Breast epithelium (tissue), 4 donors: ENCODE measurements around the gene RTEL1. TPM values are rescaled to one million over a fixed set of nuclear protein-coding genes. Genes with fewer than 3 reads are reported as not detected.

Experiments
- DNase-seq, 2 donors: peaks; one replicate each; pipeline ENCODE4 v3.0.0-alpha.2; 2019; ENCODE audit warnings: low spot score in 2 of 2
- H3K27ac ChIP-seq, 2 donors: fragments of 200-600 bp; sonication (generic) in 1 of 2; one replicate each; pipeline ENCODE4 v1.5.1; 2016 to 2019; ENCODE audit warnings: mild to moderate bottlenecking in 1 of 2
- H3K27me3 ChIP-seq, 2 donors: fragments of 200-600 bp; sonication (generic) in 1 of 2; one replicate each; pipeline versions ENCODE4 v1.5.1 to v1.6.0; 2017 to 2019; ENCODE audit warnings: control low read depth in 1 of 2, mild to moderate bottlenecking in 1 of 2
- H3K36me3 ChIP-seq: fragments of 200-600 bp; one replicate; pipeline ENCODE4 v1.5.1; 2019
- H3K4me1 ChIP-seq, 2 donors: fragments of 200-600 bp; sonication (generic); one replicate each; pipeline ENCODE4 v1.5.1; 2016 to 2019; ENCODE audit warnings: control low read depth in 1 of 2
- H3K4me3 ChIP-seq, 3 donors: fragments of 200-600 bp; sonication (generic); 1 replicate in 2 of 3; 2 replicates in 1 of 3; pipeline ENCODE4 v1.5.1; 2016 to 2019; ENCODE audit warnings: mild to moderate bottlenecking in 3 of 3, moderate library complexity in 2 of 3
- H3K9me3 ChIP-seq, 2 donors: fragments of 200-600 bp; sonication (generic) in 1 of 2; one replicate each; pipeline ENCODE4 v1.5.1; 2016 to 2019; ENCODE audit warnings: control low read depth in 1 of 2
- CTCF ChIP-seq, 3 donors: fragments of 450-650 bp; IDR thresholded peaks; one replicate each; pipeline ENCODE4 v1.5.1; 2016 to 2017; ENCODE audit warnings: antibody characterized with exemption in 3 of 3, mild to moderate bottlenecking in 3 of 3, moderate library complexity in 3 of 3
- POLR2A ChIP-seq: fragments of 450-650 bp; IDR thresholded peaks from one replicate; pipeline ENCODE4 v1.6.1; 2016; ENCODE audit warnings: antibody characterized with exemption, mild to moderate bottlenecking, moderate library complexity
- POLR2AphosphoS5 ChIP-seq, 3 donors: sonication (generic); formaldehyde crosslinking; IDR thresholded peaks; one replicate each; pipeline ENCODE4 v1.6.1; 2017; ENCODE audit warnings: antibody characterized with exemption in 3 of 3
- intact Hi-C: fragments of 100-400 bp; cut with DNase I; formaldehyde crosslinking; loops from one replicate; pipeline ENCODE4 v1.15.1; 2023; ENCODE audit warnings: low total_unique reads
- total RNA-seq, 3 donors: library from RNA; depleted of rRNA; stranded (reverse); fragments of >200 nt; gene quantifications; one replicate each; pipeline ENCODE4 v1.1.0, GENCODE V29; 2016

RTEL1 gene
- total RNA-seq, 3 donors from 2014 or later, result 12.5 to 22.3 (median 15.1) TPM

GRCh38 chr20:63705232-63706026 is 47.3 kb downstream of the RTEL1 start:
- no peak for TF ChIP-seq POLR2AphosphoS5 (IDR thresholded peaks at IDR 0.05)
- no peak for TF ChIP-seq CTCF (IDR thresholded peaks at IDR 0.05)
- no peak for TF ChIP-seq POLR2A
- intact Hi-C loops, result loop anchor here (2.0 kb wide), 1 partner anchor 15 kb away; no protein-coding TSS in a partner anchor
- Histone ChIP-seq H3K27ac (no peak overlapping the region), H3K36me3 (peaks cover 7% of the 10 kb centered on the region), H3K27me3 (no peaks in the 10 kb centered on the region), H3K4me1 (peaks cover 7 to 13% of the 10 kb centered on the region in 2 donors), H3K9me3 (no peaks in the 10 kb centered on the region), H3K4me3 (no peak overlapping the region)
- DNase-seq, result no peak

- Histone ChIP-seq H3K27ac (peak overlapping the region; percentile 90 to 92), H3K36me3 (peaks cover 7% of the 10 kb centered on the region)
- intact Hi-C loops, result no loop called here
Measured at GRCh38 chr20:63706027-63706695, 48.0 kb downstream of the RTEL1 start.

GRCh38 chr20:63706852-63707557 is 48.9 kb downstream of the RTEL1 start:
- no peaks in the 10 kb centered on the region for H3K9me3 ChIP-seq
- peak overlapping the region; percentile 90 to 92 for H3K27ac ChIP-seq
- intact Hi-C loops, result no loop called here
- H3K4me3 ChIP-seq, result peak overlapping the region; percentile 88 to 93 (median 91)
- no peaks in the 10 kb centered on the region for H3K27me3 ChIP-seq
- H3K4me1 ChIP-seq, result peaks cover 7 to 13% of the 10 kb centered on the region in 2 donors
- H3K36me3 ChIP-seq, result peaks cover 7% of the 10 kb centered on the region
- no peak for DNase-seq
- no peak for TF ChIP-seq POLR2AphosphoS5 (IDR thresholded peaks at IDR 0.05)
- no peak for TF ChIP-seq CTCF (IDR thresholded peaks at IDR 0.05)
- TF ChIP-seq POLR2A, result no peak

More at GRCh38 chr20:63706027-63706695, 48.0 kb downstream of the RTEL1 start:
- DNase-seq, result no peak
- Histone ChIP-seq H3K27me3 (no peaks in the 10 kb centered on the region), H3K4me3 (peak overlapping the region; percentile 88 to 93 (median 91)), H3K4me1 (peaks cover 7 to 13% of the 10 kb centered on the region in 2 donors), H3K9me3 (no peaks in the 10 kb centered on the region)
- no peak for TF ChIP-seq POLR2AphosphoS5 (IDR thresholded peaks at IDR 0.05)
- TF ChIP-seq CTCF (IDR thresholded peaks at IDR 0.05), result no peak
- no peak for TF ChIP-seq POLR2A

- TF ChIP-seq POLR2A, result peak; percentile 16
- TF ChIP-seq CTCF (IDR thresholded peaks at IDR 0.05), result no peak
- peak; percentile 64 to 85 (median 69) for TF ChIP-seq POLR2AphosphoS5 (IDR thresholded peaks at IDR 0.05)
- DNase-seq, result peak; percentile 71 to 83
- peak within 1 kb of the TSS; percentile 88 to 93 (median 91) for H3K4me3 ChIP-seq
- no peaks in the 10 kb centered on the region for H3K9me3 ChIP-seq
- no peaks in the 10 kb centered on the region for H3K27me3 ChIP-seq
- H3K4me1 ChIP-seq, result peaks cover 7 to 13% of the 10 kb centered on the region in 2 donors
- H3K27ac ChIP-seq, result peak within 1 kb of the TSS; percentile 90 to 92
- intact Hi-C loops, result no loop called here
- H3K36me3 ChIP-seq, result peaks cover 7% of the 10 kb centered on the region
Measured at GRCh38 chr20:63707558-63708300, 49.6 kb downstream of the RTEL1 start, which contains the start of the genes ARFRP1 and ZGPAT. Gene ARFRP1 (minus strand): TSS chr20:63707976. CDS start chr20:63707091, 885 bp downstream. Gene ZGPAT (plus strand): TSS chr20:63708039. CDS start chr20:63708581, 542 bp downstream.
